Activated CD4-positive, alpha-beta T cell treated with anti-CD3 and anti-CD28 coated beads, Interleukin-2, amount 10 ng/mL, durations not matched to agents 7 days and 5 days (primary cell): ENCODE results near the gene PREX1. TPM values are rescaled to one million over a fixed set of nuclear protein-coding genes. Genes with fewer than 3 reads are reported as not detected.

Experiments
- CTCF ChIA-PET: fragments of 350-600 bp; sonication (Branson Sonifier 250); formaldehyde crosslinking; loops from one replicate; lab custom pipeline; 2021; ENCODE audit warnings: antibody characterized with exemption; lab: Charles Lee
- POLR2A ChIA-PET: fragments of 350-600 bp; sonication (Branson Sonifier 250); formaldehyde crosslinking; loops from one replicate; lab custom pipeline; 2021; ENCODE audit warnings: antibody characterized with exemption; lab: Charles Lee
- DNase-seq: peaks from one replicate; pipeline ENCODE4 v3.0.0-alpha.2; 2020
- H3K27ac Mint-ChIP-seq: one replicate; pipeline ENCODE4 v1.8.0; 2021; ENCODE audit warnings: mild to moderate bottlenecking, moderate library complexity, mixed read lengths
- H3K27me3 Mint-ChIP-seq: one replicate; pipeline ENCODE4 v1.8.0; 2021; ENCODE audit warnings: mixed read lengths
- H3K36me3 Mint-ChIP-seq: one replicate; pipeline ENCODE4 v1.8.0; 2021; ENCODE audit warnings: low read depth, mixed read lengths
- H3K4me1 Mint-ChIP-seq: one replicate; pipeline ENCODE4 v1.8.0; 2021; ENCODE audit warnings: mixed read lengths
- H3K4me3 Mint-ChIP-seq: one replicate; pipeline ENCODE4 v1.8.0; 2021; ENCODE audit warnings: mild to moderate bottlenecking, moderate library complexity, mixed read lengths
- H3K9me3 Mint-ChIP-seq: one replicate; pipeline ENCODE4 v1.8.0; 2021; ENCODE audit warnings: mixed read lengths
- total RNA-seq, 2 experiments: library from RNA; stranded (reverse); gene quantifications; one replicate each; pipeline ENCODE4 v1.2.3, GENCODE V29; 2021

PREX1 gene
- total RNA-seq, 2 experiments from 2014 or later, result 81.0 to 86.1 TPM

GRCh38 chr20:48633620-48634257, 194.1 kb downstream of the PREX1 start:
- no peak for DNase-seq
- ChIA-PET CTCF (interaction anchor here (1.0 to 3.1 kb wide), 2 partner anchors 12 to 33 kb away, joined by 3 to 12 read pairs; no protein-coding TSS in a partner anchor), POLR2A (no interaction called here)
- peaks cover 27% of the 10 kb centered on the region for H3K36me3 Mint-ChIP-seq
- no peak overlapping the region for H3K4me3 Mint-ChIP-seq
- peaks cover 11% of the 10 kb centered on the region for H3K4me1 Mint-ChIP-seq
- H3K27me3 Mint-ChIP-seq, result no peaks in the 10 kb centered on the region
- no peak overlapping the region for H3K27ac Mint-ChIP-seq
- no peaks in the 10 kb centered on the region for H3K9me3 Mint-ChIP-seq

GRCh38 chr20:48632825-48633619, 194.8 kb downstream of the PREX1 start:
- Mint-ChIP-seq H3K27ac (no peak overlapping the region), H3K4me1 (peaks cover 13% of the 10 kb centered on the region), H3K4me3 (no peak overlapping the region), H3K9me3 (no peaks in the 10 kb centered on the region), H3K27me3 (no peaks in the 10 kb centered on the region), H3K36me3 (peaks cover 29% of the 10 kb centered on the region)
- DNase-seq, result no peak
- CTCF ChIA-PET, result interaction anchor here (1.0 to 3.1 kb wide), 2 partner anchors 12 to 34 kb away, joined by 3 to 12 read pairs; no protein-coding TSS in a partner anchor
- POLR2A ChIA-PET, result no interaction called here

GRCh38 chr20:48632017-48632824, 195.6 kb downstream of the PREX1 start:
- Mint-ChIP-seq H3K27me3 (no peaks in the 10 kb centered on the region), H3K36me3 (peaks cover 31% of the 10 kb centered on the region), H3K4me1 (peaks cover 15% of the 10 kb centered on the region), H3K4me3 (no peak overlapping the region), H3K27ac (no peak overlapping the region), H3K9me3 (no peaks in the 10 kb centered on the region)
- ChIA-PET POLR2A (no interaction called here), CTCF (interaction anchor here (0.7 to 3.1 kb wide), 3 partner anchors 11 to 35 kb away, joined by 3 to 12 read pairs (median 3); no protein-coding TSS in a partner anchor)
- no peak for DNase-seq

GRCh38 chr20:48631114-48632016, 196.4 kb downstream of the PREX1 start:
- H3K27ac Mint-ChIP-seq, result no peak overlapping the region
- no peak for DNase-seq

GRCh38 chr20:48630342-48631075, 197.3 kb downstream of the PREX1 start:
- Mint-ChIP-seq H3K4me3 (no peak overlapping the region), H3K4me1 (peaks cover 23% of the 10 kb centered on the region), H3K27ac (no peak overlapping the region), H3K9me3 (no peaks in the 10 kb centered on the region), H3K36me3 (peaks cover 39% of the 10 kb centered on the region), H3K27me3 (no peaks in the 10 kb centered on the region)
- POLR2A ChIA-PET, result no interaction called here
- DNase-seq, result no peak
- CTCF ChIA-PET, result interaction anchor here (3.1 kb wide), 1 partner anchor 9 kb away, joined by 12 read pairs; no protein-coding TSS in a partner anchor

More at GRCh38 chr20:48631114-48632016, 196.4 kb downstream of the PREX1 start:
- Mint-ChIP-seq H3K36me3 (peaks cover 39% of the 10 kb centered on the region), H3K9me3 (no peaks in the 10 kb centered on the region), H3K4me1 (peaks cover 23% of the 10 kb centered on the region), H3K27me3 (no peaks in the 10 kb centered on the region), H3K4me3 (no peak overlapping the region)
- ChIA-PET POLR2A (no interaction called here), CTCF (interaction anchor here (0.7 to 3.1 kb wide), 2 partner anchors 10 to 15 kb away, joined by 3 to 12 read pairs; no protein-coding TSS in a partner anchor)

- ChIA-PET POLR2A (no interaction called here), CTCF (no interaction called here)
- H3K4me3 Mint-ChIP-seq, result no peak overlapping the region
- peaks cover 33% of the 10 kb centered on the region for H3K36me3 Mint-ChIP-seq
- H3K4me1 Mint-ChIP-seq, result peaks cover 19% of the 10 kb centered on the region
- no peaks in the 10 kb centered on the region for H3K9me3 Mint-ChIP-seq
- H3K27ac Mint-ChIP-seq, result no peak overlapping the region
- H3K27me3 Mint-ChIP-seq, result no peaks in the 10 kb centered on the region
- no peak for DNase-seq
Observed at GRCh38 chr20:48629960-48630315, 197.9 kb downstream of the PREX1 start.

GRCh38 chr20:48629069-48629959, 198.5 kb downstream of the PREX1 start:
- no peaks in the 10 kb centered on the region for H3K9me3 Mint-ChIP-seq

GRCh38 chr20:48627737-48628128, 200.1 kb downstream of the PREX1 start:
- Mint-ChIP-seq H3K4me1 (peaks cover 16% of the 10 kb centered on the region), H3K9me3 (no peaks in the 10 kb centered on the region), H3K27me3 (no peaks in the 10 kb centered on the region), H3K4me3 (no peak overlapping the region), H3K36me3 (peaks cover 24% of the 10 kb centered on the region), H3K27ac (no peak overlapping the region)
- ChIA-PET CTCF (interaction anchor here (1.0 to 1.4 kb wide), 3 partner anchors 7 to 1690 kb away, joined by 3 to 6 read pairs (median 3); no protein-coding TSS in a partner anchor), POLR2A (no interaction called here)
- no peak for DNase-seq

More at GRCh38 chr20:48629069-48629959, 198.5 kb downstream of the PREX1 start:
- no peak overlapping the region for H3K4me3 Mint-ChIP-seq
- H3K36me3 Mint-ChIP-seq, result peaks cover 31% of the 10 kb centered on the region
- no peak overlapping the region for H3K27ac Mint-ChIP-seq
- peaks cover 18% of the 10 kb centered on the region for H3K4me1 Mint-ChIP-seq
- H3K27me3 Mint-ChIP-seq, result no peaks in the 10 kb centered on the region
- no peak for DNase-seq
- CTCF ChIA-PET, result interaction anchor here (1.4 kb wide), 1 partner anchor 9 kb away, joined by 3 read pairs; no protein-coding TSS in a partner anchor
- POLR2A ChIA-PET, result no interaction called here

GRCh38 chr20:48626938-48627736, 200.7 kb downstream of the PREX1 start:
- Mint-ChIP-seq H3K9me3 (no peaks in the 10 kb centered on the region), H3K4me1 (peaks cover 16% of the 10 kb centered on the region), H3K27ac (peak overlapping the region; percentile 69), H3K36me3 (peaks cover 24% of the 10 kb centered on the region), H3K27me3 (no peaks in the 10 kb centered on the region), H3K4me3 (no peak overlapping the region)
- ChIA-PET POLR2A (interaction anchor here (0.6 kb wide), 1 partner anchor 258 kb away, joined by 3 read pairs; no protein-coding TSS in a partner anchor), CTCF (interaction anchor here (1.0 kb wide), 2 partner anchors 248 to 1689 kb away, joined by 3 to 6 read pairs; no protein-coding TSS in a partner anchor)
- DNase-seq, result no peak
